ENCODE measurements around the gene GLCCI1. TPM values are rescaled to one million over a fixed set of nuclear protein-coding genes. Genes with fewer than 3 reads are reported as not detected.

The GLCCI1 gene
- 100 to 1,000 TPM in 1 of 6 donors, 10 to 100 TPM in 5; 27.4 to 240 (median 46.6) TPM for total RNA-seq

DNA sequence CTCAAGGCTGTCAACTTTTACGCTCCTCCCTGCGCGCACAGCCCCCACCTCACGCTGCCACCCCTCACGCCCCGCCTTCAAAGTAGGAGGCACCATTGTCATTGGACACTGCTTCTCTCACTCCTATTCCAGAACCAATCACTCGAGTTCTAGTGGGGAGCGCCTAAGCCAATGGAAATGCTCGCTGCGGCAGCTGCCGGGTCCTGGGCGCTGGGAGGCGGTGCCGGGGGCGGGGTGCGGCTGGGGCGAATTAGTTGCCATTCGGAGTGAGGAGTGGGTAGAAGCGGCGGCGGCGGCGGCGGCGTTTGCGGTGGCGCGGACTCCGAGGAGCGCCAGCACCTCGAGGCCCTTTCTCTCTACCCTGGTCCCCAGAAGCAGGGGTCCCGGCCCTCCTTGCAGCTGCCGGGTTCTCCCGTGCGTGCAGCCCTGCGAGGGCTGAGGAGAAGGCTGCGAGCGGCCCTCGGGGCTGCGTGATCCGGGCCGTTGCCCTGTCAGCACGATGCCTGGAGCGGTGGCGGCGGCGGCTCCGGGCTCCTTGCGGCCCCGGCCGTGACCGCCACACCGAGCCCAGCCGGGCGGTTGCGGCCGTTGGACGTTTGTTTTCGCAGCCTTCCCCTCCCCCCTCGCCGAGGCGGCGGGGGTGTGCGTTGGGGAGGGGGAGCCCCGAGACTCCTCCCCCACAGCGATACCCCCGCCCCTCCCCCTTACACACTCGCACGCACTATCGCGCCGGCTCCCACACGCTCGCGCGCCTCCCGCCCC, at the start of gene GLCCI1:
GLCCI1 (plus strand) TSS at position 253 of the 762 bp plus-strand sequence. CDS start 555 bp downstream, outside the sequence.
- H3K9me3 ChIP-seq, result no peaks in the 10 kb centered on the region
- WGBS, 2 donors, result 0 to 2% methylated on average over 14 to 44 of the region's 77 CpGs
- H3K27ac ChIP-seq, result peak within 1 kb of the TSS; percentile 92 to 100 (median 96)
- peak within 1 kb of the TSS; percentile 98 to 99 (median 98) for H3K4me3 ChIP-seq
- peak; percentile 99 for ATAC-seq (ENCODE audit: low FRiP score in 2 of 2)
- H3K4me1 ChIP-seq, result peaks cover 0 to 20% (median 2%) of the 10 kb centered on the region in 4 donors
- no peaks in the 10 kb centered on the region for H3K27me3 ChIP-seq
- DNase-seq, result peak; percentile 97 to 99
- no peak for TF ChIP-seq EP300 (IDR thresholded peaks at IDR 0.05)
- peak; percentile 33 to 84 for TF ChIP-seq POLR2AphosphoS5 (IDR thresholded peaks at IDR 0.05)
- TF ChIP-seq, protein P1, sequence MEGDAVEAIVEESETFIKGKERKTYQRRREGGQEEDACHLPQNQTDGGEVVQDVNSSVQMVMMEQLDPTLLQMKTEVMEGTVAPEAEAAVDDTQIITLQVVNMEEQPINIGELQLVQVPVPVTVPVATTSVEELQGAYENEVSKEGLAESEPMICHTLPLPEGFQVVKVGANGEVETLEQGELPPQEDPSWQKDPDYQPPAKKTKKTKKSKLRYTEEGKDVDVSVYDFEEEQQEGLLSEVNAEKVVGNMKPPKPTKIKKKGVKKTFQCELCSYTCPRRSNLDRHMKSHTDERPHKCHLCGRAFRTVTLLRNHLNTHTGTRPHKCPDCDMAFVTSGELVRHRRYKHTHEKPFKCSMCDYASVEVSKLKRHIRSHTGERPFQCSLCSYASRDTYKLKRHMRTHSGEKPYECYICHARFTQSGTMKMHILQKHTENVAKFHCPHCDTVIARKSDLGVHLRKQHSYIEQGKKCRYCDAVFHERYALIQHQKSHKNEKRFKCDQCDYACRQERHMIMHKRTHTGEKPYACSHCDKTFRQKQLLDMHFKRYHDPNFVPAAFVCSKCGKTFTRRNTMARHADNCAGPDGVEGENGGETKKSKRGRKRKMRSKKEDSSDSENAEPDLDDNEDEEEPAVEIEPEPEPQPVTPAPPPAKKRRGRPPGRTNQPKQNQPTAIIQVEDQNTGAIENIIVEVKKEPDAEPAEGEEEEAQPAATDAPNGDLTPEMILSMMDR (IDR thresholded peaks at IDR 0.05), result peak in 1 of 6 experiments; percentile 7
- peak in 3 of 4 donors; percentile 81 to 96 (median 91) for TF ChIP-seq POLR2A (IDR thresholded peaks at IDR 0.05)
- no peaks in the 10 kb centered on the region for H3K36me3 ChIP-seq

DNA sequence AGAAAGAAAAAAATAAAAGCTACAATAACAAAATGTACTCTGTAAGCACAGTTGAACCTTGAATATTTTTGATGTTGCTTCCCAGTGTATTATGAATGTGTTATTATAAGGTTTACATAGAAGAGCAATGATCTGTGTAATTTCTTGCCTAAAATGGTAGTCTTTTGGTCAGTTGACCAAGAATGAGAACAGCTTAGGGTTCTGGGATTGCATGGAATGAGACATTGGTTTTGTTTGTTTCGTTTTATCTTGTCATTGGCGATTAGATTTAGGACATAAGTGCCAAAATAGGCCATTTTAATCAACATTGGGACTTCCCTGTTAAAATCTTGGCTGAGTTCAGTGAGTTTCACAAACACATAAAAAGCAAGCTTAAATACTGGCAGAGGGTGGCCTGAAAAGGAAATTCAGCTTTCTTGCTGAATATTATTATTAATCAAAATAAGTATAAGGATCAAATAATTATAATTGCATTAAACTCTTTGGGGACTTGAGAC, 49.1 kb upstream of the GLCCI1 start:
- Histone ChIP-seq H3K9me3 (no peaks in the 10 kb centered on the region), H3K4me1 (peaks cover 3 to 12% (median 9%) of the 10 kb centered on the region in 4 donors), H3K4me3 (no peak overlapping the region), H3K27ac (no peak overlapping the region), H3K36me3 (no peaks in the 10 kb centered on the region), H3K27me3 (no peaks in the 10 kb centered on the region)
- no peak for DNase-seq
- 80 to 82% methylated on average over 2 of the region's 2 CpGs for WGBS, 2 donors
- TF ChIP-seq EP300 (IDR thresholded peaks at IDR 0.05) (no peak), POLR2A (IDR thresholded peaks at IDR 0.05) (no peak), POLR2AphosphoS5 (IDR thresholded peaks at IDR 0.05) (no peak)
- TF ChIP-seq, protein P1 (IDR thresholded peaks at IDR 0.05), result no peak
- no peak for ATAC-seq (ENCODE audit: low FRiP score in 2 of 2)

DNA sequence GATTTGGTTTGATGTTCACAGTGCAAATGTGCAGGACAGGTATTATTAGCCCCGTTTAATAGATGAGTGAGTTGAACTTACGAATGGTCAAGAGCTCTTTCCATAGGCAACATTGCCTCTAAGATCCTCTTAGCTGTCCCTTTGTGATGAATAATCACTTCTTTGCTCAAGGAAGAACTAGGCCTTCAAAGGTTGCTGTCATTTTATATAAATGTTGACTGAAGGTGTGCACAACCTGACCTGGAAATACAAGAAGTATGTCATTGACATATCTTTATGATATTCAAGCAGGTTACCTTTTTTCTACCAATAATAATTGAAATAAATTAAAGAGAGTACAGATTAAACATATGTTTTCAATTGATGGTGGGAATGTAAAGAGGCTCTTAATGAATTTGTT, 48.5 kb upstream of the GLCCI1 start:
- no peak for ATAC-seq (ENCODE audit: low FRiP score in 2 of 2)
- TF ChIP-seq, protein P1 (IDR thresholded peaks at IDR 0.05), result no peak
- TF ChIP-seq EP300 (IDR thresholded peaks at IDR 0.05) (no peak), POLR2A (IDR thresholded peaks at IDR 0.05) (no peak), POLR2AphosphoS5 (IDR thresholded peaks at IDR 0.05) (no peak)
- no peaks in the 10 kb centered on the region for H3K9me3 ChIP-seq
- peaks cover 3 to 12% (median 9%) of the 10 kb centered on the region in 4 donors for H3K4me1 ChIP-seq
- H3K4me3 ChIP-seq, result peak overlapping the region in 1 of 4 donors; percentile 4
- no peak for DNase-seq
- no peaks in the 10 kb centered on the region for H3K36me3 ChIP-seq
- WGBS, 2 donors, result 44 to 57% methylated on average over 2 of the region's 2 CpGs
- H3K27me3 ChIP-seq, result no peaks in the 10 kb centered on the region
- no peak overlapping the region for H3K27ac ChIP-seq

DNA sequence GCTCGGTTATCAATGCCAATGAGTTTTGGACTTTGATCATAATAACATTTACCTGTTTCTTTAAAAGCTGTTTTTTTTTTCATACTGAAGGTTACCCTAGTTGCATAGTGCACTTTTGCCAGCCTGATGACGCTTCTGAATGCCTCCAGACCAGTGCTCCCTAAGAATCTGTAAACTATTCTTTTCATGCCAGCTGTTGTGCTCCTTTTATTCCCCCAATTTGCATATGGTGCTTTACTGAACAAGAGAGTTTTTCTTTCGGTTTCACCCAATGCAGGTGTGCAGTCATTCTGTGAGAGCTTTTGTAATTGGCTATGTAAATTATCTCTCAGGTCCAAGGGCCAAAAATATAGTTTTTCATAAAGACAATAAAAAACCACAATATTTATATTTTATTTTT, 48.1 kb upstream of the GLCCI1 start:
- Histone ChIP-seq H3K27ac (no peak overlapping the region), H3K27me3 (no peaks in the 10 kb centered on the region), H3K9me3 (no peaks in the 10 kb centered on the region), H3K4me1 (peaks cover 3 to 12% (median 9%) of the 10 kb centered on the region in 4 donors), H3K36me3 (no peaks in the 10 kb centered on the region), H3K4me3 (peak overlapping the region in 1 of 4 donors; percentile 4)
- DNase-seq (no peak), ATAC-seq (ENCODE audit: low FRiP score in 2 of 2) (no peak)
- no peak for TF ChIP-seq POLR2A (IDR thresholded peaks at IDR 0.05)
- TF ChIP-seq, protein P1 (IDR thresholded peaks at IDR 0.05), result no peak
- TF ChIP-seq POLR2AphosphoS5 (IDR thresholded peaks at IDR 0.05), result no peak
- TF ChIP-seq EP300 (IDR thresholded peaks at IDR 0.05), result no peak
- WGBS, 2 donors, result 65 to 79% methylated on average over 3 of the region's 3 CpGs
